Stimulated activated CD8-positive, alpha-beta memory T cell treated with anti-CD3 and anti-CD28 coated beads, Interleukin-12 subunit alpha, Interleukin-12 subunit beta, amount 100 ng/mL, for 4 hours (primary cell): Measurements from ENCODE around the gene C6orf132.
"Not testable (repeated sequence)": the region's sequence is repeated elsewhere in the genome, so short reads cannot be mapped to it uniquely, and the experiment has no call there.

ENCODE experiments used
- DNase-seq: peaks from one replicate; pipeline ENCODE4 v3.0.0-alpha.2; 2020; ENCODE audit warnings: low read depth

Gene C6orf132

DNA sequence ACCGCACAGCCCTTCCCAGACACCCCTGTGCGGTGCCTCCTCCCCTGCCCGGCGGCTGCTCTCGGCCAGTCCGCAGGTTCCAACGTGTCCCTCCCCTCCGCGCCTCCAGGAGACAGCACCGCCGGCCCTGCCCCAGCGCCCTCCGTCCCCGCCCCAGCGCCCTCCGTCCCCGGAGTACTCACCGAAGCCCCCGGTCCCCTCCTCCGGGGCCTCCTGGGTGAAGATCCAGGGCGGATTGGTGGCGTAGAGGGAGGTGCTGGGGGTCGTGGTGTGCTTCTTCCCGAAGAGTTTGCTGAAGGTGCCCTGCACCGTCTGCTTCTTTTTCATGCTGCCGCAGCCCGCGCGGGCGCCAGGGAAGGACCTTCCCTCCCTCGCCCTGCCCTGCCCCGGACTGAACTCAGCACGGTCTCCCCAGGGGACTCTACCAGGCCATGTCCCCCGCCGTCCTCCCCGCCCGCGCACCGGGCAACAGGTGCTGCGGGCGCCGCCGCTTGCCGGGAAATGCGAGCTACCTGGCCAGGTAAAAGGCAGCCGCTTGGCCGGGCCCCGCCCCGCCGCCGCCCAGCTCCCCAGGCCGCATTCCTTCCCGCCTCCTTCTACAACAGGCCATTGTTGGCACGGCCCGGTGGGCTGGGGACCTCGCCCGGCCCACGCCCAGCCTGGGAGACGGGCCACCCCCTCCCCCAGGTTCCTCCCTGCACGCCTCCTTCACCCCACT lies at the start of gene C6orf132:
Gene C6orf132, minus strand, starts transcription at position 503 of the 718 bp plus-strand sequence. Its CDS starts 176 bp downstream, at position 327.
- no peak for DNase-seq

GRCh38 chr6:42190554-42191183 lies 48.2 kb upstream of the C6orf132 start:
- DNase-seq: no peak

DNA sequence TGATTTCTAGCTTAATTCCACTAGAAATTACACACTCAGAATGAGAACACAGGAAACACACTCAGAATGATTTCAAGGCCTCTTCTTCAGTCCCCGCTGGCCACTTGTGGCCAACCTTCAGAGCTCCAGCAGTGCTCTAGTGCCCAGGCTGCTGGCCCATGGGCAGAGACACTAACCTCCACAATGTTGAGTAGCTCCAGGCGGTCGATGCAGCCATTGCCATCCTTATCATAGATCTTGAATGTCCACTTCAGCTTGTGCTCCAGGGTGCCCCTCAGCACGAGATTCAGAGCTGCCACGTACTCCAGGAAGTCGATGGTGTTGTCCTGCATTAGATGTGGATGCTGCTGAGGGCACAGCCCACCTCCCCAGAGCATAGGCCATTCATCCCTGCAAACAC lies 46.0 kb upstream of the C6orf132 start:
- DNase-seq: no peak

GRCh38 chr6:42185597-42185996 lies 43.2 kb upstream of the C6orf132 start:
- no peak for DNase-seq

DNA sequence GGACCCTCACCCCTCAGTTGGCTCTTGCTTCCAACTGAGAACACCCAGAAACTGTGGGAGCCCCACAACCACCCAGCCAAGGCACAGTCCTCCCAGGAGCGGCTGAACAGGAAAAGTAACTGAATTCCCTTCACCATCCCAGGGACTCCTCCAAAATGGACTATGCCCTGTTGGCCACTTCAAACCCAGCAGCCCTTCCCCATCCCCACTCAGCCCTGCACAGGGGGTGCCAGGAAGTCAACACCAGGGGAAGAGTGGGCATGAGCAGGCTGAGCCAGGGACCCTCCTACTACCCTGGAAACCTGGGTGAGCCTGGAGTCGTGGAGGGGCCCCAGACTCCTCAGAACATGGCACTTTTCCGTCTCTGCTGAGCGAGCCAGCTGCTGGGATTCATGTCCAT lies 42.1 kb upstream of the C6orf132 start:
- no peak for DNase-seq

DNA sequence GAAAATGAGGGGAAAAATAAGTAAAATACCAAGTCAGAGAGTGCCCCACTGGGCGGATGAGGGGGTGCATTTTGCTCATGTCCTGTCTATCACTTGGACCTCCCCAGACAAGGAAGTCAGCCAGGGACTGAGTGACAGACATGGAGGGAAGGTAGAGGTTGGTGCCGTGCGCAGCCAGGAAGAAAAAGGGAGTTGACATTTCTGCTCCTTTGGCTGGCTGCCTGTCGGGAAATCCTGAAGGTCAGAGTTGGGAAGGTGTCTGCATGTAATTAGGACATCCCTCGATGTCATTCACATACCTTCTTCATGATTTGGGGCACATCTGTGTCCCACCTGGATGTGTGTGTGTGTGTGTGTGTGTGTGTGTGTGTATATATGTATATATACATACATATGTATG lies 39.7 kb upstream of the C6orf132 start:
- no peak for DNase-seq

- DNase-seq: no peak
These were observed 37.5 kb upstream of the C6orf132 start for GRCh38 chr6:42179945-42180313.

DNA sequence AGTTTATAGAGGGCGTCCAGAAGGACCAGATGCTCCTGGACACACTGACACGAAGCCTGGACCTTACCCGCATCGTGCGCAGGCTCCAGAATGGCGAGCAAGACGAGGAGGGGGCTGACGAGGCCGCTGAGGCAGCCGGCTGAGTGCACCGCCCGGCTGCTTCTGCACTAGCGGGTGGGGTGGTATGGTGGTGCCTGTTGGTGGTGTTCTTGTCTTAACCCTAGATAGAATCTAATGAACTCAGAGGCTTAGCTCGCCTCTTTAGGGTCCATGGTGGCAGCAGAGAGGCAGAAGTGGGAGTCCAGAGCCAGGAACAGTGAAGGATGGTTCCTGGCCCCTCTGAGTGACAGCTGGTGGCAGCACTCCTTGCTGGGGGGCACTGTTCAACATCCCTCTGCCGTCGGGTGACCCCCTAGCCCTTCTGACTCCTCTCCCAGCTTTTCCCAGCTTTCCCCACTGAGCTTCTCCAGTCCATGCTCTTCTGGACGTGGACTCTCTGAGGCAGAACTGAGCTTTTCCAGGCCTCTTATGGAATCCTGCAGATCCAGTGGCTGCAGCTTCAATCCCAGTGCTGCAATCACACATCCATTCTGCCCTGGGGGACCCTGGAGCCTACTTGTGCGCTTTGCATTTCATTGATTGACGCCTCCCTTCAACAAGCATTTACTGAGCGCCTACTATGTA lies 37.0 kb upstream of the C6orf132 start:
- DNase-seq: no peak

DNA sequence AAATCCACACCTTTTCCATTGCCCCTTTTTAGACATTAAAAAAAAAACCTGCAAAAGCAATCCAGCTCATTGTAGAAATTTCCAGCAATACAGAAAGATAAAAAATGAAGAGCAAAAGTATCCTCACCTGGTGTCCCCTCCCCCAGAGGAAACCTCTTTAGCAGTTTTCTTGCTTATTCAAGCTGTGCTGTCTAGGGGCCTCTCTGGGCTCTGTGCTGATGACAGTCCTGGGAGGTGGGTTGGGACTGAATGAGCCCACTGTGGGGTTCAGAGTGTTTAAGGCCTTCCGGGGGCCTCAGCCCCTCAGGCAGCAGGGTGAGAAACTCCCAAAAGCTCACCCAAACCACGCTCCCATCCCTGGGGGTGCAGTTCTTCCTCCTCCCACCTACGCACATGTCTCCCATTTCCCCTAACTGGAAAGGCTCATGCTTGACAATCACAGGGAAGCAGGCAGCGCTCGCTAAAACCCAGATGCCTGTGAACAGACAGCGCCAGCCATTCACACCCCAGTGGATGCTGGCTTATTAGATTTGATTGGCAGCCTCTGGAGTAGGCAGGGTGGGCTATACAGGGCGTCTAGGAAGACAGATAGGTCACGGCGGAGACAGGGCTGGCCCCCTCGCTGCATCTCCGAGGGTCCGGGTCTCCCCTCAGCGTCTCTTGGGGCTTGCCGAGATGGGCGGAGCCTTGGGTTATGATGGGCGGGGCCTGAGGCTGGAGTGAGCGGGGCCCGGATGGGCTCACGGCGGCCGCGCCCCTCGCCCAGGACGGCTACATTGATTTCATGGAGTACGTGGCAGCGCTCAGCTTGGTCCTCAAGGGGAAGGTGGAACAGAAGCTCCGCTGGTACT lies 35.3 kb upstream of the C6orf132 start:
- DNase-seq: no peak

- DNase-seq: no peak
These were observed 34.6 kb upstream of the C6orf132 start for GRCh38 chr6:42176981-42177380.

- DNase-seq: no peak
These were observed 33.4 kb upstream of the C6orf132 start for GRCh38 chr6:42175860-42176259.

DNA sequence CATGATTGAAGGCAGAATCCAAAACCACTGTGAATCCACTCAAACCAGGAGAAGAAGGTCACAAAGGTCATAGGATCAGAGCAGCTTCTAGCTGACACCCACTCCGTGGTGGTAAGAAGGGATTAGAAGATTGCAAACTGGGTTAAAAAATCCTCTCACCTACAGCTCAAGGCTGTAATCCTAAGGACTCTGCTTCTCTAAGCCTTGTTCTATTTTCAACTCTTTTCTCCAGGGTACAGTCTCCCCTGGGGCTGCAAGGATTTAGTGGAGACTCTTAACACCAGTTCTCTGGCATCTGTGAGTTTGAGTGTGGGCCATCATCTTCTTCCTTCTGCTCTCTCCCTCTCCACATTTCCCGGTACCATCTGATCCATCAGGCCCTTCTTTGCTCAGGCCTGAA lies 30.7 kb upstream of the C6orf132 start, which contains the start of gene GUCA1A:
Gene GUCA1A, plus strand, starts transcription at position 264 of the 400 bp plus-strand sequence. CDS start 250 bp downstream, outside the sequence.
- DNase-seq: no peak

- DNase-seq: no peak
These were observed 29.6 kb upstream of the C6orf132 start for GRCh38 chr6:42171813-42172581.

GRCh38 chr6:42169780-42170179 lies 27.4 kb upstream of the C6orf132 start:
- not testable (repeated sequence) for DNase-seq

GRCh38 chr6:42168650-42169049 lies 26.2 kb upstream of the C6orf132 start:
- no peak for DNase-seq

GRCh38 chr6:42166444-42167141 lies 24.2 kb upstream of the C6orf132 start:
- peak; percentile 53 for DNase-seq

GRCh38 chr6:42165016-42165415 lies 22.6 kb upstream of the C6orf132 start:
- no peak for DNase-seq

DNA sequence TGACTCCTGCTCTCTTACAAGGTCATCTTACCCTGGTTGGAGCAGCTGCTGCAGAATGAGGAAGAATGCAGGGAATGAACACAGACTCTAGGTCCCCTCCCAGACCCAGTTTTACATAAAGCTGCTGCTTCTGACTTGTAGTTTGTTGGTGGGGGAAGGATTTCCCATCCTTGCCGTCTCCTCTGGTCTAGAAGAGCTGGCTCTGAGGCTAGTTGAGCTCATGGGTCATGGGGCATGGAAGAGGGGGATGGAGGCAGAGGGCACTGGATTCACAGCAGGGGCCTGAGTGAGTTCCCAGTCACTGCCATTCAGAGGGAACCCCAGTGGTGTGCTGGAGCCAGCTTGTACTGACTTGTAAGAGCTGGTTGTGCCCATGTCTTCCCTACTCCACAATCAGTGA lies 21.6 kb upstream of the C6orf132 start:
- DNase-seq: no peak

DNA sequence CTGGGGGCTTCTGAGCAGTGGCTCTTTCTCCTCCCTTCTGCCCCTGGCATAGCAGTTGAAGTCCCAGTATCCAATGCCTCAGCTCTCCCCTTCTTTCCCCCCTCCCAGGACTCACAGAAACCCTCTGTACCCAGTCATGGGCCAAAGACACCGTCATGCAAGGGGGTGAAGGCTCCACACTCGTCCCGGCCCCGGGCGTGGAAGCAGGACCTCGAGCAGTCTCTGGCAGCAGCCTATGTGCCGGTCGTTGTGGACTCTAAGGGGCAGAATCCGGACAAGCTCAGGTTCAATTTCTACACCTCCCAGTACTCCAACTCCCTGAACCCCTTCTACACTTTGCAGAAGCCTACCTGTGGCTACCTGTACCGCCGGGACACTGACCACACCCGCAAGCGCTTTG lies 20.4 kb upstream of the C6orf132 start:
- DNase-seq: no peak

DNA sequence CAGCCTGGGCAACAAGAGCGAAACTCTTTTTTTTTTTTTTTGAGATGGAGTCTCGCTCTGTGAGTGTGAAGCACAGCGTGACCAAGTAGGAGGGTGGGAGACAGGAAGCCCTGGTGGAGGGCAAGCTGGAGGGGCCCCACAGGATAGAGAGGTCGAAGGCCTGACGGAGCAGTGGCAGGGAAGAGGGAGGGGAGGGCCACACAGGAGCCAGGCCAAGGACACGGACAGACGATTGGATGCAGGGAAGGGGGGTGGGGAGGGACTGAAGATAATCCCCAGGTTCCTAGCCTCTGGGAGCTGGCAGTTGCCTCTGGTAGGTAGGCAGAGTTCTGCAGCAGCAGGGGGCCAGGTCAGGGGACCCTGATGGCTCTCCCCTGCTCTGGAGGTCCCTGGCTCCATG lies 20.0 kb upstream of the C6orf132 start:
- DNase-seq: no peak
